IMR-90 (cell line): Measurements from ENCODE around the gene MAP3K9. TPM values are rescaled to one million over a fixed set of nuclear protein-coding genes. Genes with fewer than 3 reads are reported as not detected.

Experiments used
- ATAC-seq: fragments of 200-7000 bp; cut with Tn5 transposase; 2 replicates; pipeline ENCODE4 v1.9.1; 2020; ENCODE audit warnings: low read depth, mild to moderate bottlenecking, moderate library complexity
- BruUV-seq: library from RNA; stranded (reverse); fragments of 400-500 nt; replicated peaks from 2 replicates; lab custom pipeline; 2021; lab: Mats Ljungman, UMichigan
- CTCF ChIA-PET: fragments of 300-600 bp; formaldehyde crosslinking; extraction: SDS; loops from one replicate; lab custom pipeline; 2021; ENCODE audit warnings: antibody characterized with exemption; lab: Yijun Ruan, JAX
- POLR2A ChIA-PET: fragments of 300-600 bp; sonication (Branson Sonifier 250); formaldehyde crosslinking; loops from one replicate; lab custom pipeline; 2022; ENCODE audit warnings: antibody characterized with exemption; ENCODE audit not compliant: unreplicated experiment; lab: Charles Lee
- DNase-seq: peaks from one replicate; pipeline ENCODE4 v3.0.0; 2013
- H2AFZ ChIP-seq: replicated peaks from 2 replicates; pipeline ENCODE3; 2013; ENCODE audit warnings: low read length, mild to moderate bottlenecking; ENCODE audit not compliant: poor library complexity
- H2AK5ac ChIP-seq: 2 replicates; pipeline ENCODE4 v1.6.1; 2013; ENCODE audit warnings: low read depth, low read length, inconsistent platforms
- H2AK9ac ChIP-seq: replicated peaks from 2 replicates; pipeline ENCODE3; 2013; ENCODE audit warnings: mild to moderate bottlenecking, low read depth, low read length, moderate library complexity; ENCODE audit not compliant: poor library complexity
- H2BK120ac ChIP-seq: 2 replicates; pipeline ENCODE4 v1.6.1; 2013; ENCODE audit warnings: low read depth, low read length, inconsistent platforms
- H2BK15ac ChIP-seq: 3 replicates; pipeline ENCODE4 v1.6.1; 2013; ENCODE audit warnings: low read depth, low read length, inconsistent platforms
- H2BK20ac ChIP-seq: 2 replicates; pipeline ENCODE4 v1.6.1; 2013; ENCODE audit warnings: low read depth, mild to moderate bottlenecking, inconsistent platforms, low read length, moderate library complexity
- H2BK5ac ChIP-seq: 2 replicates; pipeline ENCODE4 v1.6.1; 2013; ENCODE audit warnings: mild to moderate bottlenecking, low read depth, low read length, inconsistent platforms; ENCODE audit not compliant: poor library complexity, severe bottlenecking
- H3K14ac ChIP-seq: replicated peaks from 2 replicates; pipeline ENCODE4 v1.6.1; 2013; ENCODE audit warnings: low read depth, low read length, inconsistent platforms
- H3K18ac ChIP-seq: 2 replicates; pipeline ENCODE4 v1.6.1; 2013; ENCODE audit warnings: low read depth, low read length, control low read depth
- H3K23ac ChIP-seq: 2 replicates; pipeline ENCODE4 v1.6.1; 2013; ENCODE audit warnings: low read depth, low read length, inconsistent platforms
- H3K27ac ChIP-seq: 2 replicates; pipeline ENCODE4 v1.5.1; 2013; ENCODE audit warnings: mild to moderate bottlenecking, control low read depth, low read length; ENCODE audit not compliant: insufficient read depth
- H3K27me3 ChIP-seq: 2 replicates; pipeline ENCODE4 v1.6.1; 2013; ENCODE audit warnings: low read length; ENCODE audit not compliant: control insufficient read depth, insufficient read depth
- H3K36me3 ChIP-seq: 2 replicates; pipeline ENCODE4 v1.6.1; 2013; ENCODE audit warnings: low read length, mixed read lengths; ENCODE audit not compliant: control insufficient read depth, insufficient read depth
- H3K4ac ChIP-seq: 2 replicates; pipeline ENCODE4 v1.6.1; 2013; ENCODE audit warnings: low read depth, low read length, inconsistent platforms
- H3K4me1 ChIP-seq: 2 replicates; pipeline ENCODE4 v1.6.1; 2013; ENCODE audit warnings: low read length, mixed read lengths; ENCODE audit not compliant: control insufficient read depth, insufficient read depth
- H3K4me2 ChIP-seq: 2 replicates; pipeline ENCODE4 v1.6.1; 2013; ENCODE audit warnings: low read depth, mild to moderate bottlenecking, control low read depth, low read length, moderate library complexity
- H3K4me3 ChIP-seq: 2 replicates; pipeline ENCODE4 v1.5.1; 2013; ENCODE audit warnings: low read depth, mild to moderate bottlenecking, control low read depth, low read length, moderate library complexity; ENCODE audit not compliant: insufficient read depth
- H3K56ac ChIP-seq: 2 replicates; pipeline ENCODE4 v1.6.1; 2013; ENCODE audit warnings: low read length, inconsistent platforms; ENCODE audit not compliant: insufficient read depth; ENCODE audit errors: extremely low read depth
- H3K79me1 ChIP-seq, 2 experiments: 2 replicates each; pipeline ENCODE4 v1.6.1; 2013; ENCODE audit warnings: low read length in 2 of 2, inconsistent platforms in 1 of 2, low read depth in 1 of 2
- H3K9ac ChIP-seq: 2 replicates; pipeline ENCODE4 v1.6.1; 2013; ENCODE audit warnings: low read depth, low read length, control low read depth
- H3K9me1 ChIP-seq: 2 replicates; pipeline ENCODE4 v1.6.1; 2013; ENCODE audit warnings: low read length, inconsistent platforms; ENCODE audit not compliant: insufficient read depth
- H3K9me3 ChIP-seq: 2 replicates; pipeline ENCODE4 v1.6.1; 2013; ENCODE audit warnings: low read length; ENCODE audit not compliant: control insufficient read depth, insufficient read depth
- H4K20me1 ChIP-seq: 2 replicates; pipeline ENCODE4 v1.6.1; 2013; ENCODE audit warnings: low read length, inconsistent platforms; ENCODE audit not compliant: insufficient read depth
- H4K5ac ChIP-seq: 2 replicates; pipeline ENCODE4 v1.6.1; 2013; ENCODE audit warnings: mild to moderate bottlenecking, low read depth, low read length, control low read depth
- H4K8ac ChIP-seq, 2 experiments: 2 replicates each; pipeline ENCODE4 v1.6.1; 2013; ENCODE audit warnings: low read depth in 2 of 2, low read length in 2 of 2, control low read depth in 1 of 2, inconsistent platforms in 1 of 2
- H4K91ac ChIP-seq: 2 replicates; pipeline ENCODE4 v1.6.1; 2013; ENCODE audit warnings: low read depth, low read length, inconsistent platforms; ENCODE audit not compliant: insufficient read depth
- BHLHE40 ChIP-seq: fragments of 150-350 bp; IDR thresholded peaks from 2 replicates; pipeline ENCODE4 v1.6.1; 2016; ENCODE audit warnings: mild to moderate bottlenecking, low read depth, low read length
- CHD1 ChIP-seq: IDR thresholded peaks from 2 replicates; pipeline ENCODE4 v1.6.1; 2012; ENCODE audit warnings: low read depth, low read length, improper control_type of control experiment
- ELK1 ChIP-seq: fragments of 150-350 bp; IDR thresholded peaks from 2 replicates; pipeline ENCODE4 v1.6.1; 2016; ENCODE audit warnings: low read depth, mild to moderate bottlenecking, low read length, moderate library complexity, borderline replicate concordance
- FOS ChIP-seq: fragments of 150-350 bp; IDR thresholded peaks from 2 replicates; pipeline ENCODE4 v1.6.1; 2016; ENCODE audit warnings: low read depth, low read length
- MAFK ChIP-seq: IDR thresholded peaks from 2 replicates; pipeline ENCODE4 v1.6.1; 2012; ENCODE audit warnings: low read depth, low read length, improper control_type of control experiment
- MAZ ChIP-seq: IDR thresholded peaks from 2 replicates; pipeline ENCODE4 v1.6.1; 2012; ENCODE audit warnings: low read depth, mild to moderate bottlenecking, low read length, improper control_type of control experiment, moderate library complexity, borderline replicate concordance
- MXI1 ChIP-seq: IDR thresholded peaks from 2 replicates; pipeline ENCODE4 v1.6.1; 2012; ENCODE audit warnings: low read depth, mild to moderate bottlenecking, low read length, moderate library complexity, borderline replicate concordance
- NFE2L2 ChIP-seq: fragments of 150-350 bp; IDR thresholded peaks from 2 replicates; pipeline ENCODE4 v1.6.1; 2016; ENCODE audit warnings: low read depth, mild to moderate bottlenecking, low read length
- POLR2A ChIP-seq: IDR thresholded peaks from 2 replicates; pipeline ENCODE4 v1.6.1; 2012; ENCODE audit warnings: mild to moderate bottlenecking, low read depth, low read length
- RAD21 ChIP-seq: IDR thresholded peaks from 2 replicates; pipeline ENCODE4 v1.6.1; 2012; ENCODE audit warnings: low read length, improper control_type of control experiment
- RCOR1 ChIP-seq: IDR thresholded peaks from 2 replicates; pipeline ENCODE4 v1.6.1; 2012; ENCODE audit warnings: mild to moderate bottlenecking, low read length, improper control_type of control experiment; ENCODE audit not compliant: insufficient replicate concordance
- RFX5 ChIP-seq: IDR thresholded peaks from 2 replicates; pipeline ENCODE4 v1.8.0; 2012; ENCODE audit warnings: low read depth, mild to moderate bottlenecking, low read length, moderate library complexity
- SMC3 ChIP-seq: fragments of 150-350 bp; IDR thresholded peaks from 2 replicates; pipeline ENCODE4 v1.6.1; 2016; ENCODE audit warnings: low read depth, mild to moderate bottlenecking, antibody characterized with exemption, low read length, moderate library complexity
- WGBS, 2 experiments: methylation state at CpG; one replicate each; pipeline versions ENCODE4 v1.1.5 to v1.1.7; 2013; ENCODE audit warnings: missing lambda C conversion rate in 2 of 2; ENCODE audit not compliant: insufficient read length in 1 of 2; ENCODE audit errors: extremely low coverage in 2 of 2; 5-methylcytosine and 5-hydroxymethylcytosine counted together
- dilution Hi-C: fragments of 300-500 bp; cut with HindIII; formaldehyde crosslinking; loops from one replicate; pipeline ENCODE4 v1.14.3; 2018; ENCODE audit warnings: low sequenced_read_pairs; ENCODE audit not compliant: unreplicated experiment
- in situ Hi-C: fragments of 300-500 bp; cut with MboI; formaldehyde crosslinking; loops from 3 replicates; pipeline ENCODE4 v1.14.3; 2019; ENCODE audit warnings: low sequenced_read_pairs, inconsistent platforms, mixed read lengths
- intact Hi-C: fragments of 100-400 bp; cut with micrococcal nuclease; formaldehyde crosslinking; loops from 2 replicates; pipeline ENCODE4 v1.10.0; 2022
- polyA plus RNA-seq, 3 experiments: library from polyadenylated mRNA; depleted of rRNA; stranded (reverse); fragments of >200 nt; gene quantifications; 2 replicates each; pipeline ENCODE4 v1.2.3, GENCODE V29; 2012; ENCODE audit warnings: low replicate concordance in 1 of 3
- total RNA-seq: library from RNA; depleted of rRNA; stranded (reverse); fragments of >200 nt; gene quantifications from 2 replicates; pipeline ENCODE4 v1.2.3, GENCODE V29; 2012
- TF ChIP-seq, protein P1 (sequence below): fragments of 150-350 bp; IDR thresholded peaks from 2 replicates; pipeline ENCODE4 v1.6.1; 2017; ENCODE audit warnings: mild to moderate bottlenecking, antibody characterized with exemption, low read length, low read depth
- TF ChIP-seq, protein P2 (sequence below): conservative IDR thresholded peaks from 2 replicates; pipeline ENCODE4 v1.5.1; 2012; ENCODE audit warnings: mild to moderate bottlenecking, low read depth, low read length, improper control_type of control experiment

MAP3K9 gene
- total and polyA plus RNA-seq, 2 of the 4 experiments (the other 2 are of a cell fraction): 0.17 to 0.18 TPM

DNA sequence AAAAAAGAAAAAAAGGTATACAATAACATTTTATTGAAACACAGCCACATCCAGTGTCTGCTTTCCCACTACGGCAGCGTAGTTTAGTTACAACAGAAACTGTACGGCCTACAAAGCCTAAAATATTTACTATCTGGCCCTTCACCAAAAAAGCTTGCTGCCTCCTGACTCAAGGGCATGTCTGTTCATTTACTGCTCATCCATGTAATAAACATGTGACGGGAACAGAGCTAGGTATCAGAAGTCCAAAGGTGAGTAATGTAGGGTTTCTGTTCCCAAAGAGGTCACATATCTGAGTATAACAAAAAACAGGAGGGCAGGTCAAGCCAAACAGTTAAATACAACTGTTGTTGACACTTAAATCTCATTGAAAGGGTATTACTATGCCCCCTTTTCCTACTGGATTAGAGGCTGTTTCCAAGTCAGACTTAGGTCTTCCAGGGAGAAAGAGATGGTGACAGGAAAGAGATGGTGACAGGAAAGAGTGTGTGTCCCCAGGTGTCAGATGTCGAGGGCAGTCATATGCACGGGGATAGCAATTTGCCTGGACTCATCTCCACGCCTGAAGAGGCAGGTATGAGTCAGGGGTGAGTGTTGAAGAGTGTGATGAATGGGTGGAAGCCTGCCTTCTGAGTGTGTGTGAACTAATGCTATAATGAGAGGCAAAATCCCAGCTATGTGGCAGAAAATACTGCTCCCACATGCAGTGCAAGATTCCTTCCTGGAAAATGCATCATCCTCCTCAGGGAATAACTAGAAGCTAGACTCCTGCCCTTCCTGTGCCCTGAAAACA lies 77.7 kb downstream of the MAP3K9 start:
- in situ Hi-C loops (no loop called here), intact Hi-C loops (no loop called here), dilution Hi-C loops (no loop called here)
- Histone ChIP-seq H4K8ac (no peak overlapping the region), H3K56ac (no peak overlapping the region), H3K14ac (no peak overlapping the region), H3K4me1 (no peaks in the 10 kb centered on the region), H2BK15ac (no peak overlapping the region), H3K36me3 (no peaks in the 10 kb centered on the region), H2AK5ac (no peak overlapping the region), H3K9me3 (no peaks in the 10 kb centered on the region), H3K4ac (no peak overlapping the region), H4K20me1 (no peaks in the 10 kb centered on the region; the same call in 1 of the 2 replicates), H2AK9ac (no peak overlapping the region), H2BK120ac (no peak overlapping the region), H3K4me2 (no peak overlapping the region), H4K91ac (no peak overlapping the region), H3K4me3 (no peak overlapping the region), H2BK20ac (no peak overlapping the region), H3K9ac (no peak overlapping the region), H2AFZ (no peak overlapping the region), H3K27me3 (no peaks in the 10 kb centered on the region), H3K27ac (no peak overlapping the region), H4K5ac (no peak overlapping the region), H3K23ac (no peak overlapping the region), H3K79me1 (no peaks in the 10 kb centered on the region), H2BK5ac (no peak overlapping the region), H3K18ac (no peak overlapping the region), H3K9me1 (no peaks in the 10 kb centered on the region)
- no peak for TF ChIP-seq RCOR1
- no peak for TF ChIP-seq RFX5
- no peak for TF ChIP-seq MAZ
- TF ChIP-seq MXI1: no peak
- no peak for TF ChIP-seq POLR2A
- no peak for TF ChIP-seq NFE2L2
- no peak for TF ChIP-seq MAFK
- TF ChIP-seq, protein P1, sequence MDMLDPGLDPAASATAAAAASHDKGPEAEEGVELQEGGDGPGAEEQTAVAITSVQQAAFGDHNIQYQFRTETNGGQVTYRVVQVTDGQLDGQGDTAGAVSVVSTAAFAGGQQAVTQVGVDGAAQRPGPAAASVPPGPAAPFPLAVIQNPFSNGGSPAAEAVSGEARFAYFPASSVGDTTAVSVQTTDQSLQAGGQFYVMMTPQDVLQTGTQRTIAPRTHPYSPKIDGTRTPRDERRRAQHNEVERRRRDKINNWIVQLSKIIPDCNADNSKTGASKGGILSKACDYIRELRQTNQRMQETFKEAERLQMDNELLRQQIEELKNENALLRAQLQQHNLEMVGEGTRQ: no peak
- no peak for TF ChIP-seq FOS
- TF ChIP-seq, protein P2, sequence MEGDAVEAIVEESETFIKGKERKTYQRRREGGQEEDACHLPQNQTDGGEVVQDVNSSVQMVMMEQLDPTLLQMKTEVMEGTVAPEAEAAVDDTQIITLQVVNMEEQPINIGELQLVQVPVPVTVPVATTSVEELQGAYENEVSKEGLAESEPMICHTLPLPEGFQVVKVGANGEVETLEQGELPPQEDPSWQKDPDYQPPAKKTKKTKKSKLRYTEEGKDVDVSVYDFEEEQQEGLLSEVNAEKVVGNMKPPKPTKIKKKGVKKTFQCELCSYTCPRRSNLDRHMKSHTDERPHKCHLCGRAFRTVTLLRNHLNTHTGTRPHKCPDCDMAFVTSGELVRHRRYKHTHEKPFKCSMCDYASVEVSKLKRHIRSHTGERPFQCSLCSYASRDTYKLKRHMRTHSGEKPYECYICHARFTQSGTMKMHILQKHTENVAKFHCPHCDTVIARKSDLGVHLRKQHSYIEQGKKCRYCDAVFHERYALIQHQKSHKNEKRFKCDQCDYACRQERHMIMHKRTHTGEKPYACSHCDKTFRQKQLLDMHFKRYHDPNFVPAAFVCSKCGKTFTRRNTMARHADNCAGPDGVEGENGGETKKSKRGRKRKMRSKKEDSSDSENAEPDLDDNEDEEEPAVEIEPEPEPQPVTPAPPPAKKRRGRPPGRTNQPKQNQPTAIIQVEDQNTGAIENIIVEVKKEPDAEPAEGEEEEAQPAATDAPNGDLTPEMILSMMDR: no peak
- no peak for TF ChIP-seq SMC3
- no peak for TF ChIP-seq CHD1
- no peak for TF ChIP-seq ELK1
- no peak for TF ChIP-seq RAD21
- TF ChIP-seq BHLHE40: no peak
- DNase-seq: no peak
- no TSS peak for BruUV-seq
- WGBS, 2 experiments: 50% methylated on average over 2 of the region's 7 CpGs; no CpG with 5 or more reads in 1 of the 2 experiments
- ATAC-seq: no peak
- CTCF ChIA-PET: no interaction called here
- POLR2A ChIA-PET: no interaction called here
